SH-SY5Y (cell line): ENCODE data around the gene KIF17.

Experiments used
- GATA2 ChIP-seq: IDR thresholded peaks from 2 replicates; pipeline ENCODE4 v1.6.1; 2011; ENCODE audit warnings: mild to moderate bottlenecking, low read depth, low read length
- GATA3 ChIP-seq: IDR thresholded peaks from 2 replicates; pipeline ENCODE4 v1.6.1; 2011; ENCODE audit warnings: low read depth, mild to moderate bottlenecking, low read length, moderate library complexity

DNA sequence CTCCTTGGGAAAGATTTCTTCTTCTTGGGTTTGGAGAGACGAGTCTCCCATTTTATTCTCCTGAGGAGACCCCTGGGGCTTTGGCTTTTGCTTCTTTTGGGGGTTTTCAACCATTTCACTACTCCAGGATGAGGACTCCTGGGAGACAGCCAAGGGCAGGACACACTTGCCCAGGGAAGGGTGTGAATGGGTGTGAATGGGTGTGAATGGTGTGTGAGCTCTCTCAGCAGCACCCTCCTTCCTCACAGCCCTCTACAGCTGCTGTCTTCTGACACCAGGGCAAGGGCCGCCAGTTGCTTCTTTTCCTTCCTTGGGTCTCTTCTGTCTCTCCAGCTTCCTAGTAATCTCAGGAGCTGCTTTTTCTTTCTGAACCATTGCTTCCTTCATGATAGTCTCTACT is 24.2 kb downstream of the KIF17 start:
- TF ChIP-seq GATA2 (no peak), GATA3 (no peak)
